HepG2 (cell line): ENCODE results near the gene GAS6. TPM values are rescaled to one million over a fixed set of nuclear protein-coding genes. Genes with fewer than 3 reads are reported as not detected.

Experiments
- ATAC-seq: fragments of 200-7000 bp; cut with Tn5 transposase; 3 replicates; pipeline ENCODE4 v1.9.1; 2020; ENCODE audit warnings: mild to moderate bottlenecking, moderate library complexity
- BruUV-seq: library from RNA; stranded (reverse); fragments of 400-500 nt; replicated peaks from 2 replicates; lab custom pipeline; 2021; lab: Mats Ljungman, UMichigan
- CTCF ChIA-PET: fragments of 300-600 bp; formaldehyde crosslinking; extraction: SDS; loops from one replicate; lab custom pipeline; 2021; ENCODE audit warnings: low total read pairs, inconsistent platforms, low intra/inter-chr PET ratio; lab: Yijun Ruan, JAX
- POLR2A ChIA-PET: fragments of 350-600 bp; sonication (Branson Sonifier 250); formaldehyde crosslinking; loops from one replicate; lab custom pipeline; 2020; ENCODE audit warnings: antibody characterized with exemption, inconsistent platforms; lab: Yijun Ruan, JAX
- DNase-seq: peaks from one replicate; pipeline ENCODE4 v3.0.0-alpha.2; 2015; ENCODE audit warnings: low spot score
- FAIRE-seq: peaks from 3 replicates; lab custom pipeline; 2011; peaks lifted over from hg19 to GRCh38; lab: Jason Lieb, UNC
- H2AFZ ChIP-seq: one replicate; pipeline ENCODE4 v1.6.1; 2011; ENCODE audit warnings: low read length, inconsistent platforms
- H3K27ac ChIP-seq: fragments of 300-600 bp; 3 replicates; pipeline ENCODE4 v1.8.0; 2011; ENCODE audit warnings: mixed run types, mild to moderate bottlenecking, mixed read lengths, low read length, inconsistent platforms; ENCODE audit not compliant: insufficient read depth; ENCODE audit errors: extremely low read length
- H3K27me3 ChIP-seq, 2 experiments: fragments of 200-600 bp in 1 of 2; 2 replicates in 1 of 2; 3 replicates in 1 of 2; pipeline versions ENCODE4 v1.6.0 to v1.8.0; 2011; ENCODE audit warnings: low read length in 2 of 2, mild to moderate bottlenecking in 2 of 2, moderate library complexity in 2 of 2, inconsistent platforms in 1 of 2; ENCODE audit not compliant: insufficient read depth in 2 of 2, control insufficient read depth in 1 of 2
- H3K36me3 ChIP-seq, 2 experiments: fragments of 200-600 bp in 1 of 2; replicated peaks in 1 of 2; 2 replicates in 1 of 2; 3 replicates in 1 of 2; pipeline versions ENCODE4 v1.5.1 to v1.8.0; 2011; ENCODE audit warnings: low read length in 2 of 2, inconsistent platforms in 1 of 2; ENCODE audit not compliant: insufficient read depth in 2 of 2, control insufficient read depth in 1 of 2
- H3K4me1 ChIP-seq: 2 replicates; pipeline ENCODE4 v1.5.1; 2012; ENCODE audit warnings: low read length, inconsistent platforms; ENCODE audit not compliant: insufficient read depth
- H3K4me2 ChIP-seq: 2 replicates; pipeline ENCODE4 v1.6.0; 2011; ENCODE audit warnings: low read depth, low read length, inconsistent platforms
- H3K4me3 ChIP-seq, 3 experiments: fragments of 200-600 bp in 1 of 3; sonication (generic), shearing (Covaris generic) in 1 of 3; replicated peaks in 1 of 3; 2 replicates each; pipeline ENCODE4 v1.5.1; 2011 to 2016; ENCODE audit warnings: low read length in 3 of 3, inconsistent platforms in 2 of 3, low read depth in 2 of 3, mild to moderate bottlenecking in 2 of 3, control low read depth in 1 of 3, mixed read lengths in 1 of 3; ENCODE audit not compliant: insufficient read depth in 1 of 3
- H3K79me2 ChIP-seq: one replicate; pipeline ENCODE4 v1.6.1; 2011; ENCODE audit warnings: low read length, inconsistent platforms; ENCODE audit not compliant: insufficient read depth
- H3K9ac ChIP-seq: 2 replicates; pipeline ENCODE4 v1.6.0; 2011; ENCODE audit warnings: mild to moderate bottlenecking, low read depth, low read length, inconsistent platforms; ENCODE audit not compliant: insufficient read depth
- H3K9me3 ChIP-seq: 2 replicates; pipeline ENCODE4 v1.5.1; 2012; ENCODE audit warnings: mild to moderate bottlenecking, low read length
- H4K20me1 ChIP-seq: 2 replicates; pipeline ENCODE4 v1.6.0; 2011; ENCODE audit warnings: inconsistent platforms, mild to moderate bottlenecking, low read length, moderate library complexity; ENCODE audit not compliant: insufficient read depth
- BHLHE40 ChIP-seq: IDR thresholded peaks from 2 replicates; pipeline ENCODE4 v1.6.1; 2011; ENCODE audit warnings: low read length, improper control_type of control experiment
- GPN1 ChIP-seq: sonication (generic); formaldehyde crosslinking; IDR thresholded peaks from 2 replicates; pipeline ENCODE4 v1.5.1; 2020; ENCODE audit warnings: missing genetic modification reagents, borderline replicate concordance
- ISX ChIP-seq: sonication (generic); formaldehyde crosslinking; conservative IDR thresholded peaks from 2 replicates; pipeline ENCODE4 v1.5.0; 2020; ENCODE audit warnings: missing genetic modification reagents
- MAFG ChIP-seq: sonication (generic); formaldehyde crosslinking; IDR thresholded peaks from 2 replicates; pipeline ENCODE4 v1.5.1; 2020; ENCODE audit warnings: mild to moderate bottlenecking, missing genetic modification reagents
- MED13 ChIP-seq: sonication (generic); formaldehyde crosslinking; IDR thresholded peaks from 2 replicates; pipeline ENCODE4 v1.5.0; 2020; ENCODE audit warnings: missing genetic modification reagents
- MIER3 ChIP-seq: IDR thresholded peaks from 2 replicates; pipeline ENCODE4 v1.6.1; 2016; ENCODE audit warnings: missing compliant biosample characterization, borderline replicate concordance
- NFE2 ChIP-seq: sonication (generic); formaldehyde crosslinking; IDR thresholded peaks from 2 replicates; pipeline ENCODE4 v1.4.0; 2020; ENCODE audit warnings: missing genetic modification reagents
- RBM22 ChIP-seq: fragments of 200-400 bp; formaldehyde crosslinking; optimal IDR thresholded peaks from 2 replicates; pipeline ENCODE3; 2017; ENCODE audit warnings: mild to moderate bottlenecking, low read length, moderate library complexity
- SATB2 ChIP-seq: sonication (generic); formaldehyde crosslinking; IDR thresholded peaks from 2 replicates; pipeline ENCODE4 v1.5.0; 2020; ENCODE audit warnings: missing genetic modification reagents
- SIN3A ChIP-seq: IDR thresholded peaks from 2 replicates; pipeline ENCODE4 v1.6.1; 2011; ENCODE audit warnings: low read depth, mild to moderate bottlenecking, control low read depth, low read length, borderline replicate concordance
- SMAD3 ChIP-seq: sonication (generic); formaldehyde crosslinking; IDR thresholded peaks from 2 replicates; pipeline ENCODE4 v1.4.0; 2020; ENCODE audit warnings: missing genetic modification reagents
- SMARCE1 ChIP-seq: fragments of 450-650 bp; IDR thresholded peaks from 2 replicates; pipeline ENCODE4 v1.6.1; 2017; ENCODE audit warnings: borderline replicate concordance
- THYN1 ChIP-seq: sonication (generic); formaldehyde crosslinking; IDR thresholded peaks from 2 replicates; pipeline ENCODE4 v1.8.1; 2023; ENCODE audit warnings: low read depth, mild to moderate bottlenecking, moderate library complexity, missing genetic modification reagents, borderline replicate concordance
- WGBS: methylation state at CpG from one replicate; pipeline ENCODE4 v1.1.6; 2017; ENCODE audit warnings: low lambda C conversion rate; 5-methylcytosine and 5-hydroxymethylcytosine counted together
- in situ Hi-C: cut with HindIII; loops from 2 replicates; pipeline ENCODE4 v1.10.0; 2017; ENCODE audit warnings: low pct_unique_long_range_greater_than_20kb; ENCODE audit not compliant: extremely low pct_ligation_motif_present
- intact Hi-C: fragments of 100-400 bp; cut with micrococcal nuclease; formaldehyde crosslinking; loops from one replicate; pipeline ENCODE4 v1.10.0; 2022; ENCODE audit not compliant: unreplicated experiment
- polyA plus RNA-seq, 8 experiments: library from polyadenylated mRNA; depleted of rRNA in 3 of 8; stranded (reverse) in 7 of 8; unstranded in 1 of 8; fragments of >200 nt; fragmentation: Illumina TruSeq in 4 of 8; extraction: Trizol in 4 of 8; gene quantifications; 2 replicates each; pipeline versions ENCODE4 v1.2.1 to v1.2.3, GENCODE V29; 2011 to 2016; ENCODE audit warnings: low read depth in 4 of 8, missing spikeins in 1 of 8, mixed read lengths in 1 of 8; ENCODE audit not compliant: insufficient read depth in 1 of 8
- total RNA-seq, 5 experiments: library from RNA; depleted of rRNA; stranded (reverse); fragments of >200 nt; fragmentation: Illumina TruSeq; extraction: Trizol; gene quantifications; 2 replicates each; pipeline ENCODE4 v1.2.3, GENCODE V29; 2016; ENCODE audit warnings: low read depth in 1 of 5
- TF ChIP-seq, protein P1 (sequence below): sonication (generic); formaldehyde crosslinking; conservative IDR thresholded peaks from 2 replicates; pipeline ENCODE4 v1.4.0; 2020; ENCODE audit warnings: missing genetic modification reagents
- TF ChIP-seq, protein P2 (sequence below): sonication (generic); formaldehyde crosslinking; IDR thresholded peaks from 2 replicates; pipeline ENCODE4 v1.4.0; 2020; ENCODE audit warnings: mild to moderate bottlenecking, missing genetic modification reagents
- TF ChIP-seq, protein P3 (sequence below): IDR thresholded peaks from 2 replicates; pipeline ENCODE4 v1.6.1; 2016; ENCODE audit warnings: missing biosample characterization, missing genetic modification reagents, low read depth

The GAS6 gene
- total and polyA plus RNA-seq, 2 of the 13 experiments (the other 11 are each of a cell fraction or from before 2014, with no cell fraction given), result 0.09 to 0.24 TPM

DNA sequence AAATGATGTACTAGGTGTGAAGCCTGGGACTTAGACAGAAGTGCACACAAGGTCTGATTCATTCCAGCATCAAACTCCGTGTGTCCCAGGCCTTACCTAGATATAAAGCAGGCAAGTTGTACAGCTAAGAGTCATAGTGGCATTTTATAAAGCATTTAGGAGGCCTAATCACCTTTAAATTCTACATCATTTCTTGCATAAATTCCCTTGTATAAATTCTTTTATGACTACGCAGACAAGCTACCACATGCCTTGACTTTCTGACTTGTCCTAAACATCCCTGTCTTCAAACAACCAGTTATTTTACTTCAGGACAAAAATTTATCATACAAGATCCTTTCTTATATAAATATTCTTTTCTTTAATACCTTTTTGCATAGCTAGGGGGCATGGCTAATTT is 82.3 kb downstream of the GAS6 start:
- no peak overlapping the region for H3K27ac ChIP-seq
- in situ Hi-C loops, result no loop called here

DNA sequence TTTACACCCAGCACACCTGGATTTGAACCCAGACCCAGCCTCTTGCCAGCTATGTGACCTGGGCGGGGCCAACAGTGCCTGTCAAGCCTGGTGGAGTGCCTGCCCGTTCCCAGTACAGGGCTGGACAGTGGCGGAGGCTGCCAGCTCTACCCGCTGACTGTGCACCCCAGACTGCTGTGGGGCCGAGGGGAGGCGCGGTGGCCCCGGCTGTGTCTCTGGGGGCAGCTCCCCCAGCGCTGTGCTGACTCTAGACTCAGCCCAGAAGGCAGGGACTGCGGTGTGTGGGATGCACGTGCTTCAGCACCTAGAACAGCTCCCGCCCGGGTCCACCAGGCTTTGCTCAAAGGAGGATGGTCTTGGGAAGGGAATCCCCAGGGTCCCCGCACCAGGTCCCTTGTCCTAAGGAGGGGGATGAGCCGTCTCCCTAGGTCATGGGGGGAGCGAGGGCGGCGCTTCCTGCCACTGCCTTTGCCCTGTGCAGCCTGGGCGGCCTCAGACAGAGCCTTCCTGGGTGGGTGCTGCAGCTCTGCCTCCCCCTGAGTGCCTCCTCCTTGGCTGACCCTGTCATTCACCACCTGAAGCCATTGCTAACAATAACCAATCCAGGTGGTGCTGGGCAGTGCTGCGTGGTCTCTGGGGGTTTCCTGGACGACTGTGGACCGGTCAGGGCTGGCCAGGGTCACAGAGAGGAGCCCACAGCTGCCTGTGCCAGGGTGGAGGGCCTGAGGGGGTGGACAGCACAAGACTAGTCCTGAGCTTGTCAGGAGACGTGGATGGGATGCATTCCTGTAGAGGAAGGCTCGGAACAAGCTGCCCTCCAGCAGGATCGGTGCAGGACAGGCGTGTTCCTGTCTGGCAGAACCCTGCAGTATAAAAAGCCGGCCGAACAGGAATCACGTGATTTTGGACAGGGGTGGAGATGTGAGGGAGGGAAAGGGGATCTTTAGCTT is 86.3 kb downstream of the GAS6 start:
- Histone ChIP-seq H3K36me3 (no peaks in the 10 kb centered on the region), H4K20me1 (no peaks in the 10 kb centered on the region), H3K9ac (no peak overlapping the region), H3K4me2 (no peak overlapping the region), H3K27me3 (peaks cover 0 to 13% of the 10 kb centered on the region in 2 experiments), H3K9me3 (no peaks in the 10 kb centered on the region), H3K4me3 (no peak overlapping the region), H3K27ac (no peak overlapping the region), H3K4me1 (no peaks in the 10 kb centered on the region), H3K79me2 (no peaks in the 10 kb centered on the region), H2AFZ (no peak overlapping the region)
- FAIRE-seq, result no peak
- DNase-seq, result no peak
- ATAC-seq, result peak; percentile 88
- intact Hi-C loops (no loop called here), in situ Hi-C loops (no loop called here)
- 63% methylated on average over 6 of the region's 29 CpGs for WGBS
- BruUV-seq, result no TSS peak
- ChIA-PET CTCF (no interaction called here), POLR2A (no interaction called here)
- TF ChIP-seq, protein P1, sequence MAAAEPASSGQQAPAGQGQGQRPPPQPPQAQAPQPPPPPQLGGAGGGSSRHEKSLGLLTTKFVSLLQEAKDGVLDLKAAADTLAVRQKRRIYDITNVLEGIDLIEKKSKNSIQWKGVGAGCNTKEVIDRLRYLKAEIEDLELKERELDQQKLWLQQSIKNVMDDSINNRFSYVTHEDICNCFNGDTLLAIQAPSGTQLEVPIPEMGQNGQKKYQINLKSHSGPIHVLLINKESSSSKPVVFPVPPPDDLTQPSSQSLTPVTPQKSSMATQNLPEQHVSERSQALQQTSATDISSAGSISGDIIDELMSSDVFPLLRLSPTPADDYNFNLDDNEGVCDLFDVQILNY (CRISPR knock-in tag), result no peak
- TF ChIP-seq NFE2 (CRISPR knock-in tag) (no peak), SMARCE1 (no peak), ISX (CRISPR knock-in tag) (no peak), BHLHE40 (peak; percentile 83), RBM22 (no peak), THYN1 (no peak), SATB2 (CRISPR knock-in tag) (no peak)
- TF ChIP-seq, protein P2, sequence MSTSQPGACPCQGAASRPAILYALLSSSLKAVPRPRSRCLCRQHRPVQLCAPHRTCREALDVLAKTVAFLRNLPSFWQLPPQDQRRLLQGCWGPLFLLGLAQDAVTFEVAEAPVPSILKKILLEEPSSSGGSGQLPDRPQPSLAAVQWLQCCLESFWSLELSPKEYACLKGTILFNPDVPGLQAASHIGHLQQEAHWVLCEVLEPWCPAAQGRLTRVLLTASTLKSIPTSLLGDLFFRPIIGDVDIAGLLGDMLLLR, result peak; percentile 43; the same call in 1 of the 2 replicates

More for the DNA sequence above, 82.3 kb downstream of the GAS6 start:
- H3K4me1 ChIP-seq, result no peaks in the 10 kb centered on the region
- CTCF ChIA-PET, result no interaction called here
- FAIRE-seq (no peak), DNase-seq (no peak), ATAC-seq (no peak)
- intact Hi-C loops, result no loop called here
- no peaks in the 10 kb centered on the region for H3K36me3 ChIP-seq
- H3K27me3 ChIP-seq, result peaks cover 3 to 33% of the 10 kb centered on the region in 2 experiments
- H3K4me2 ChIP-seq, result no peak overlapping the region
- H3K9me3 ChIP-seq, result no peaks in the 10 kb centered on the region
- TF ChIP-seq SMAD3 (no peak), MAFG (CRISPR knock-in tag) (no peak), MED13 (CRISPR knock-in tag) (no peak), MIER3 (no peak), SIN3A (no peak), GPN1 (CRISPR knock-in tag) (no peak)
- TF ChIP-seq, protein P3, sequence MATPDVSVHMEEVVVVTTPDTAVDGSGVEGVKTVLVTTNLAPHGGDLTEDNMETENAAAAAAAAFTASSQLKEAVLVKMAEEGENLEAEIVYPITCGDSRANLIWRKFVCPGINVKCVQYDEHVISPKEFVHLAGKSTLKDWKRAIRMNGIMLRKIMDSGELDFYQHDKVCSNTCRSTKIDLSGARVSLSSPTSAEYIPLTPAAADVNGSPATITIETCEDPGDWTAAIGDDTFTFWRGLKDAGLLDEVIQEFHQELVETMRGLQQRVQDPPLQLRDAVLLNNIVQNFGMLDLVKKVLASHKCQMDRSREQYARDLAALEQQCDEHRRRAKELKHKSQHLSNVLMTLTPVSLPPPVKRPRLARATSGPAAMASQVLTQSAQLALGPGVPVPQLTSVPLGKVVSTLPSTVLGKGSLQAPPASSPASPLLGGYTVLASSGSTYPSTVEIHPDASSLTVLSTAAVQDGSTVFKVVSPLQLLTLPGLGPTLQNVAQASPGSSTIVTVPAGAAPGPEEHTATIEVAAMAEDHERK (CRISPR knock-in tag), result no peak
- WGBS, result 0% methylated on average over 2 of the region's 2 CpGs
- BruUV-seq, result no TSS peak
- POLR2A ChIA-PET, result no interaction called here
- no peak overlapping the region for H2AFZ ChIP-seq
- no peaks in the 10 kb centered on the region for H3K79me2 ChIP-seq
- no peak overlapping the region for H3K4me3 ChIP-seq
- H4K20me1 ChIP-seq, result no peaks in the 10 kb centered on the region
- H3K9ac ChIP-seq, result no peak overlapping the region
